ENCODE measurements around the gene FBXL16. TPM values are rescaled to one million over a fixed set of nuclear protein-coding genes. Genes with fewer than 3 reads are reported as not detected.

Gene FBXL16
- total and polyA plus RNA-seq, 5 donors from 2014 or later = 8.5 to 18.6 (median 9.6) TPM

GRCh38 chr16:667780-668518, 37.7 kb downstream of the FBXL16 start, which contains the start of gene RHOT2:
Gene RHOT2 (plus strand): TSS chr16:668132. CDS start chr16:668200, 68 bp downstream.
- ATAC-seq (ENCODE audit: low read depth in 2 of 2) = peak; percentile 96 to 98
- Histone ChIP-seq H3K4me3 (ENCODE audit: low read depth, low read length) (peak within 1 kb of the TSS; percentile 64), H3K9me3 (ENCODE audit: control insufficient read depth in 2 of 2, low read length in 2 of 2) (no peaks in the 10 kb centered on the region)

GRCh38 chr16:667113-667779, 38.4 kb downstream of the FBXL16 start:
- H3K27ac Mint-ChIP-seq = peak overlapping the region; percentile 74 to 87 (median 79)
- H3K4me3 Mint-ChIP-seq = peak overlapping the region; percentile 78 to 89 (median 84)
- H3K36me3 Mint-ChIP-seq = no peaks in the 10 kb centered on the region
- Histone ChIP-seq H3K27ac (ENCODE audit: insufficient read depth, low read length, poor library complexity, severe bottlenecking) (peak overlapping the region; percentile 75), H3K36me3 (ENCODE audit: control insufficient read depth, insufficient read depth, low read length) (peaks cover 12% of the 10 kb centered on the region), H3K27me3 (ENCODE audit: control insufficient read depth, insufficient read depth, low read length) (no peaks in the 10 kb centered on the region), H3K9me3 (ENCODE audit: control insufficient read depth in 2 of 2, low read length in 2 of 2) (no peaks in the 10 kb centered on the region), H3K4me1 (ENCODE audit: control insufficient read depth, insufficient read depth, low read length, poor library complexity, severe bottlenecking) (peaks cover 25% of the 10 kb centered on the region), H3K4me3 (ENCODE audit: low read depth, low read length) (peak overlapping the region; percentile 64)
- peaks cover 0 to 15% (median 2%) of the 10 kb centered on the region in 4 donors for H3K4me1 Mint-ChIP-seq
- ATAC-seq (ENCODE audit: low read depth in 2 of 2) = no peak
- no peaks in the 10 kb centered on the region for H3K9me3 Mint-ChIP-seq
- no peak for DNase-seq
- no peaks in the 10 kb centered on the region for H3K27me3 Mint-ChIP-seq

More at GRCh38 chr16:667780-668518, 37.7 kb downstream of the FBXL16 start, which contains the start of gene RHOT2:
- Histone ChIP-seq H3K27me3 (ENCODE audit: control insufficient read depth, insufficient read depth, low read length) (no peaks in the 10 kb centered on the region), H3K27ac (ENCODE audit: insufficient read depth, low read length, poor library complexity, severe bottlenecking) (peak within 1 kb of the TSS; percentile 75), H3K4me1 (ENCODE audit: control insufficient read depth, insufficient read depth, low read length, poor library complexity, severe bottlenecking) (peaks cover 25% of the 10 kb centered on the region), H3K36me3 (ENCODE audit: control insufficient read depth, insufficient read depth, low read length) (peaks cover 16% of the 10 kb centered on the region)
- Mint-ChIP-seq H3K27me3 (no peaks in the 10 kb centered on the region), H3K36me3 (no peaks in the 10 kb centered on the region), H3K9me3 (no peaks in the 10 kb centered on the region), H3K27ac (peak within 1 kb of the TSS; percentile 74 to 87 (median 79)), H3K4me1 (peaks cover 0 to 14% (median 2%) of the 10 kb centered on the region in 4 donors), H3K4me3 (peak within 1 kb of the TSS; percentile 78 to 91 (median 84))
- DNase-seq = peak; percentile 86 to 96 (median 93)

GRCh38 chr16:666572-666971, 39.0 kb downstream of the FBXL16 start:
- no peaks in the 10 kb centered on the region for H3K27me3 ChIP-seq (ENCODE audit: control insufficient read depth, insufficient read depth, low read length)
- H3K9me3 ChIP-seq (ENCODE audit: control insufficient read depth in 2 of 2, low read length in 2 of 2) = no peaks in the 10 kb centered on the region
- no peaks in the 10 kb centered on the region for H3K27me3 Mint-ChIP-seq
- H3K9me3 Mint-ChIP-seq = no peaks in the 10 kb centered on the region
- no peak overlapping the region for H3K4me3 Mint-ChIP-seq
- ATAC-seq (ENCODE audit: low read depth in 2 of 2) = no peak
- H3K27ac Mint-ChIP-seq = no peak overlapping the region
- H3K4me1 Mint-ChIP-seq = peaks cover 0 to 15% (median 2%) of the 10 kb centered on the region in 4 donors
- no peaks in the 10 kb centered on the region for H3K36me3 Mint-ChIP-seq
- no peak overlapping the region for H3K4me3 ChIP-seq (ENCODE audit: low read depth, low read length)
- no peak for DNase-seq
- H3K4me1 ChIP-seq (ENCODE audit: control insufficient read depth, insufficient read depth, low read length, poor library complexity, severe bottlenecking) = peaks cover 25% of the 10 kb centered on the region
- no peak overlapping the region for H3K27ac ChIP-seq (ENCODE audit: insufficient read depth, low read length, poor library complexity, severe bottlenecking)
- H3K36me3 ChIP-seq (ENCODE audit: control insufficient read depth, insufficient read depth, low read length) = peaks cover 8% of the 10 kb centered on the region

- DNase-seq = no peak
- Histone ChIP-seq H3K27ac (ENCODE audit: insufficient read depth, low read length, poor library complexity, severe bottlenecking) (no peak overlapping the region), H3K9me3 (ENCODE audit: control insufficient read depth in 2 of 2, low read length in 2 of 2) (no peaks in the 10 kb centered on the region), H3K4me3 (ENCODE audit: low read depth, low read length) (no peak overlapping the region), H3K36me3 (ENCODE audit: control insufficient read depth, insufficient read depth, low read length) (no peaks in the 10 kb centered on the region), H3K4me1 (ENCODE audit: control insufficient read depth, insufficient read depth, low read length, poor library complexity, severe bottlenecking) (peaks cover 15% of the 10 kb centered on the region), H3K27me3 (ENCODE audit: control insufficient read depth, insufficient read depth, low read length) (no peaks in the 10 kb centered on the region)
- ATAC-seq (ENCODE audit: low read depth in 2 of 2) = no peak
- H3K4me1 Mint-ChIP-seq = peaks cover 0 to 9% (median 1%) of the 10 kb centered on the region in 4 donors
- H3K27ac Mint-ChIP-seq = no peak overlapping the region
- no peaks in the 10 kb centered on the region for H3K9me3 Mint-ChIP-seq
- H3K4me3 Mint-ChIP-seq = no peak overlapping the region
- no peaks in the 10 kb centered on the region for H3K27me3 Mint-ChIP-seq
- H3K36me3 Mint-ChIP-seq = no peaks in the 10 kb centered on the region
These were observed 43.0 kb downstream of the FBXL16 start for GRCh38 chr16:662597-662996.

- Mint-ChIP-seq H3K9me3 (no peaks in the 10 kb centered on the region), H3K4me1 (peaks cover 0 to 7% (median 0%) of the 10 kb centered on the region in 4 donors), H3K27ac (no peak overlapping the region), H3K36me3 (no peaks in the 10 kb centered on the region), H3K27me3 (no peaks in the 10 kb centered on the region), H3K4me3 (no peak overlapping the region)
- Histone ChIP-seq H3K4me3 (ENCODE audit: low read depth, low read length) (no peak overlapping the region), H3K36me3 (ENCODE audit: control insufficient read depth, insufficient read depth, low read length) (no peaks in the 10 kb centered on the region), H3K9me3 (ENCODE audit: control insufficient read depth in 2 of 2, low read length in 2 of 2) (no peaks in the 10 kb centered on the region), H3K27me3 (ENCODE audit: control insufficient read depth, insufficient read depth, low read length) (no peaks in the 10 kb centered on the region), H3K27ac (ENCODE audit: insufficient read depth, low read length, poor library complexity, severe bottlenecking) (no peak overlapping the region), H3K4me1 (ENCODE audit: control insufficient read depth, insufficient read depth, low read length, poor library complexity, severe bottlenecking) (peaks cover 10% of the 10 kb centered on the region)
- DNase-seq = no peak
- no peak for ATAC-seq (ENCODE audit: low read depth in 2 of 2)
These were observed 43.5 kb downstream of the FBXL16 start for GRCh38 chr16:662095-662494.

- H3K27me3 Mint-ChIP-seq = no peaks in the 10 kb centered on the region
- DNase-seq (no peak), ATAC-seq (ENCODE audit: low read depth in 2 of 2) (no peak)
- Histone ChIP-seq H3K4me1 (ENCODE audit: control insufficient read depth, insufficient read depth, low read length, poor library complexity, severe bottlenecking) (peaks cover 5% of the 10 kb centered on the region), H3K9me3 (ENCODE audit: control insufficient read depth in 2 of 2, low read length in 2 of 2) (no peaks in the 10 kb centered on the region), H3K27ac (ENCODE audit: insufficient read depth, low read length, poor library complexity, severe bottlenecking) (no peak overlapping the region), H3K36me3 (ENCODE audit: control insufficient read depth, insufficient read depth, low read length) (no peaks in the 10 kb centered on the region), H3K4me3 (ENCODE audit: low read depth, low read length) (no peak overlapping the region), H3K27me3 (ENCODE audit: control insufficient read depth, insufficient read depth, low read length) (no peaks in the 10 kb centered on the region)
- peak overlapping the region in 1 of 3 donors; percentile 36 for H3K27ac Mint-ChIP-seq
- H3K4me3 Mint-ChIP-seq = peak overlapping the region in 2 of 4 donors; percentile 21 to 54
- no peaks in the 10 kb centered on the region for H3K36me3 Mint-ChIP-seq
- no peaks in the 10 kb centered on the region for H3K9me3 Mint-ChIP-seq
- H3K4me1 Mint-ChIP-seq = peaks cover 0 to 7% (median 0%) of the 10 kb centered on the region in 4 donors
These were observed 44.3 kb downstream of the FBXL16 start for GRCh38 chr16:661184-661821.

GRCh38 chr16:660459-661183, 45.0 kb downstream of the FBXL16 start:
- Histone ChIP-seq H3K27ac (ENCODE audit: insufficient read depth, low read length, poor library complexity, severe bottlenecking) (no peak overlapping the region), H3K4me3 (ENCODE audit: low read depth, low read length) (no peak overlapping the region), H3K9me3 (ENCODE audit: control insufficient read depth in 2 of 2, low read length in 2 of 2) (no peaks in the 10 kb centered on the region), H3K36me3 (ENCODE audit: control insufficient read depth, insufficient read depth, low read length) (no peaks in the 10 kb centered on the region), H3K4me1 (ENCODE audit: control insufficient read depth, insufficient read depth, low read length, poor library complexity, severe bottlenecking) (peaks cover 5% of the 10 kb centered on the region), H3K27me3 (ENCODE audit: control insufficient read depth, insufficient read depth, low read length) (no peaks in the 10 kb centered on the region)
- Mint-ChIP-seq H3K27me3 (no peaks in the 10 kb centered on the region), H3K9me3 (no peaks in the 10 kb centered on the region), H3K4me1 (peaks cover 0 to 7% (median 0%) of the 10 kb centered on the region in 4 donors), H3K27ac (no peak overlapping the region), H3K36me3 (no peaks in the 10 kb centered on the region), H3K4me3 (peak overlapping the region in 2 of 4 donors; percentile 21 to 54)
- DNase-seq (peak; percentile 57 to 73 (median 65)), ATAC-seq (ENCODE audit: low read depth in 2 of 2) (peak; percentile 53 to 66)

Measured in CD4-positive, CD25-positive, alpha-beta regulatory T cell (primary cell).